Mucosa of descending colon (tissue), 3 donors: Measurements from ENCODE around the gene MSLN. TPM values are rescaled to one million over a fixed set of nuclear protein-coding genes. Genes with fewer than 3 reads are reported as not detected.

ENCODE experiments used
- ATAC-seq: fragments of 200-7000 bp; cut with Tn5 transposase; one replicate; pipeline ENCODE4 v1.9.1; 2020; ENCODE audit warnings: mild to moderate bottlenecking, moderate library complexity
- DNase-seq, 3 donors: peaks; one replicate each; pipeline ENCODE4 v3.0.0-alpha.2; 2020
- H3K36me3 ChIP-seq: fragments of 200-600 bp; one replicate; pipeline ENCODE4 v1.8.0; 2021; ENCODE audit warnings: low read depth, mild to moderate bottlenecking
- H3K4me1 ChIP-seq: fragments of 200-600 bp; one replicate; pipeline ENCODE4 v1.8.0; 2021; ENCODE audit warnings: low read depth, mild to moderate bottlenecking
- H3K4me3 ChIP-seq: fragments of 200-600 bp; one replicate; pipeline ENCODE4 v1.8.0; 2021; ENCODE audit warnings: mild to moderate bottlenecking
- H3K9me3 ChIP-seq: fragments of 200-600 bp; one replicate; pipeline ENCODE4 v1.8.0; 2021; ENCODE audit warnings: mild to moderate bottlenecking
- CTCF ChIP-seq: fragments of 200-600 bp; IDR thresholded peaks from one replicate; pipeline ENCODE4 v1.8.0; 2022; ENCODE audit warnings: antibody characterized with exemption, mild to moderate bottlenecking
- intact Hi-C, 2 donors: fragments of 100-400 bp; cut with DNase I in 1 of 2; cut with micrococcal nuclease in 1 of 2; formaldehyde crosslinking; loops; one replicate each; pipeline versions ENCODE4 v1.11.0 to v1.11.1; 2022; cut with DNase I, micrococcal nuclease
- total RNA-seq, 3 donors: library from RNA; stranded (reverse); fragmentation: NEBNext Ultra II Directional in 2 of 3; extraction: Animal tissue kit (Norgen Biotek cat#: 25700) in 2 of 3; gene quantifications; one replicate each; pipeline versions ENCODE4 v1.2.1 to v1.2.4, GENCODE V29; 2021 to 2023
- donor health status: DM: no; HTN: no; CAD: no; lungs with moderate emphysema.
- donor health status: DM: no; HTN: no; CAD: no.
- donor health status: DM: no; HTN: yes; CAD: no.

MSLN gene
- total RNA-seq, 3 donors from 2014 or later = 3.4 to 7.0 (median 4.7) TPM

DNA sequence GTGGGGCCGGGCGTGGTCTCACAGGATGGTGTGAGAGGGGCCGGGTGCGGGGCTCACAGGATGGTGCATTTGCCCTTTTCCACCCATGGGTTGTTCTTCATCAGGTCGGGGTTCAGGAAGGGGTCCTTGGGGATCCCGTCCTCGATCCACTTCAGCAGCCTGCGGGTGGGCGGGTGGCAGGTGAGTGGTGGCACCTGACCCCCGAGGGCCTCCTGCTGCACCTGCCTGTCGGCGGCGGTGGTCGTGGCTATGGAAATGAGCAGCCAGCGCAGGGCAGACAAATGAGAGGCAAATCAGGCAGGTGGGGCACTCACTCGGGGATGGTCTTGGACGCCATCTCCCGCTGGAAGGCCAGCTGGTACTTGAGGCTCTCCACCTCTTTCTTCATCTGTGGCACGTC is 38.1 kb downstream of the MSLN start:
- DNase-seq (no peak), ATAC-seq (no peak)
- Histone ChIP-seq H3K9me3 (no peaks in the 10 kb centered on the region), H3K4me3 (no peak overlapping the region), H3K4me1 (no peaks in the 10 kb centered on the region), H3K36me3 (no peaks in the 10 kb centered on the region)
- TF ChIP-seq CTCF = no peak
- intact Hi-C loops = no loop called here

- Histone ChIP-seq H3K4me1 (no peaks in the 10 kb centered on the region), H3K4me3 (no peak overlapping the region), H3K9me3 (no peaks in the 10 kb centered on the region), H3K36me3 (no peaks in the 10 kb centered on the region)
- TF ChIP-seq CTCF = no peak
- intact Hi-C loops = no loop called here
- DNase-seq (no peak), ATAC-seq (no peak)
Observed at GRCh38 chr16:799111-799947, 38.8 kb downstream of the MSLN start.

- no peak for DNase-seq
- no peak within 1 kb of the TSS for H3K4me3 ChIP-seq
- no peaks in the 10 kb centered on the region for H3K4me1 ChIP-seq
- intact Hi-C loops = no loop called here
- no peak for TF ChIP-seq CTCF
- no peaks in the 10 kb centered on the region for H3K36me3 ChIP-seq
- ATAC-seq = peak; percentile 17
- no peaks in the 10 kb centered on the region for H3K9me3 ChIP-seq
Observed at GRCh38 chr16:799948-800833, 39.7 kb downstream of the MSLN start, which contains the start of gene GNG13. TSS of gene GNG13 (minus strand) at chr16:800734. CDS start at chr16:799077, 1,657 bp downstream.

DNA sequence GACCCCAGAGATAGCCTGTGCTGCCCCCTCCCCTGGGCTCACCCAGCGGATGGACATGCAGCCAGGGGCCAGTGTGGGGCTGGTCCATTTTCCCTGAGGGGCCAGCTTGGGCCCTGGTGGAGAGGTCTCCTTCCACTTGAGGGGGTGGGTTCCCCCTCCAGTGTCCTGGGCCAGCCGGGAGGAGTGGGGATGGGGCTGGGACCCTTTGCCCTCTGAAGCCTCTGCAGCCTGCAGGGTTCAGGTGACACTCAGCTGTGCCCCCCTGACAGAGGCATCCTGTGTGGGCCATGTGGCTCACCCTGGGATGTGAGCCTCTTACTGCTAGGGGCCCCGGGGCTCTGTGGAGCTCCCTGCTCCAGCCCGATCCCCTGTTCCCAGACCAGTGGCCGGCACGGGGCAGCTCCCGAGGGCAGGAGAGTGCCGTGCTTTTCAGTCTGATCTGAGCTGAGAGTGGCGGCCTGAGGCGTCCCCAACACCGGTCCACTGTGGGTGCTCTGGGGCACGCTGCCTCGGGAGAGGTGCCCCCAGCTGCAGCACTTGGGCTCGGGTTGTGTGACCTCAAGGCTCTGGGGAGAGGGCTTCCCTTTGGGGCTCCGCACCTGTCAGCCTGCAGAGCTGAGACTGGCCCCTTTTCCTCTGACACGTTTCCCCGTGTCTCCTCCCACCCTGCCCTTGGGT is 40.4 kb downstream of the MSLN start:
- H3K4me1 ChIP-seq = no peaks in the 10 kb centered on the region
- no peaks in the 10 kb centered on the region for H3K9me3 ChIP-seq
- DNase-seq (no peak), ATAC-seq (no peak)
- intact Hi-C loops = no loop called here
- H3K36me3 ChIP-seq = no peaks in the 10 kb centered on the region
- no peak for TF ChIP-seq CTCF
- H3K4me3 ChIP-seq = no peak overlapping the region

DNA sequence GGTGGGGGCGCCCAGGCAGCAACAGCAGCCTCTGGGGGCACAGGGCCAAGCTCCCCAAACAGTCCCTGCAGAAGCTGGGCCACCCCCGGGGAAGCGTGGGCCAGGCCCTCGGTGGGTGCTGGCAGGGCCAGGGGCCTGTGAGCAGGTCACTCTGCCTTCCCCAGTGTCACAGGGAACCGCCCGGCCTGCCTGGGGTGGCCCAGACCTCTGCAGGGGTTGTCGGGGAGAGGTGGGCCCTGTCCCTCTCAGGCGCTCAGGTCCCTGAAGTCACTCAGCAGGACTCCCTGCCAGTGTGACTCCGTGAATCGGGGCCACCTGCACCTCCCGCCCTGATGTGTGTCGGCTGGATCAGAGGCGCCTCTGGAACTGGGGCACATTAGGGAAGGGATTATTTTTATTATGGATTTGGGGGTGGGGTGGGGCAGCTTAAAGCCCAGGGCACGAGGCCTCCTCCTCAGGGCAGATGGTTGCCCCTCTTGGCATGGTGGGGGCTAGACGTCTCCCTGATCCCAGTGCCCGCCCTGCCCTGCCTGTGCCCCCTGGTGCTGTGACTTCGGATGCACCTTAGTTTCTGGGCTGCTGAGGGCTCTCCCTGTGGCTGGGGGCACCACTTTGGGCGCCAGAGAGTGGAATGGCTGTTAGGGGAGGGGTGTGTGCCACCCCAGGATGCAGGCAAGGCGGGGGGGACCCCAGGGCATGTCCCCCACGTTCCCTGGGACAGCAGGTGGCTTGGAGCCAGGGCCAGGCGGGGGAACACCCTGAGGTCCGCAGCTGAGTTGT is 41.2 kb downstream of the MSLN start:
- intact Hi-C loops = no loop called here
- no peak for TF ChIP-seq CTCF
- H3K4me1 ChIP-seq = no peaks in the 10 kb centered on the region
- H3K36me3 ChIP-seq = no peaks in the 10 kb centered on the region
- ATAC-seq = no peak
- H3K4me3 ChIP-seq = no peak overlapping the region
- no peak for DNase-seq
- H3K9me3 ChIP-seq = no peaks in the 10 kb centered on the region
